HCT116 (cell line): ENCODE data around the gene VAV1. TPM values are rescaled to one million over a fixed set of nuclear protein-coding genes. Genes with fewer than 3 reads are reported as not detected.

Source experiments
- ATAC-seq: fragments of 200-7000 bp; cut with Tn5 transposase; 2 replicates; pipeline ENCODE4 v1.9.1; 2020; ENCODE audit warnings: mild to moderate bottlenecking, moderate library complexity
- BruUV-seq: library from RNA; stranded (reverse); fragments of 400-500 nt; replicated peaks from 2 replicates; lab custom pipeline; 2021; lab: Mats Ljungman, UMichigan
- CTCF ChIA-PET: fragments of 300-600 bp; sonication (Branson Sonifier 250); formaldehyde crosslinking; loops from one replicate; lab custom pipeline; 2021; ENCODE audit warnings: antibody characterized with exemption; lab: Charles Lee
- POLR2A ChIA-PET: fragments of 300-600, 350-600 bp; sonication (Branson Sonifier 250); formaldehyde crosslinking; loops from one replicate; lab custom pipeline; 2021; ENCODE audit warnings: antibody characterized with exemption; lab: Charles Lee
- RAD21 ChIA-PET, 2 experiments: fragments of 300-600 bp; sonication (Branson Sonifier 250); formaldehyde crosslinking; loops; one replicate each; lab custom pipeline; 2023; ENCODE audit warnings: low total read pairs in 2 of 2; ENCODE audit not compliant: uncharacterized antibody in 2 of 2, unreplicated experiment in 2 of 2, low non-redundant PET in 1 of 2; lab: Charles Lee
- DNase-seq: peaks from one replicate; pipeline ENCODE4 v3.0.0-alpha.2; 2010; ENCODE audit warnings: low read depth, low spot score
- H2AFZ ChIP-seq: fragments of 200-600 bp; shearing (Covaris generic), sonication (generic); 2 replicates; pipeline ENCODE4 v1.6.1; 2017; ENCODE audit warnings: low read depth, mixed run types, mixed read lengths, antibody characterized with exemption, low read length; ENCODE audit not compliant: poor library complexity, severe bottlenecking
- H3K27ac ChIP-seq: 2 replicates; pipeline ENCODE4 v1.5.1; 2012; ENCODE audit warnings: low read depth, low read length
- H3K27me3 ChIP-seq: fragments of 200-600 bp; sonication (generic); 2 replicates; pipeline ENCODE4 v1.6.1; 2016; ENCODE audit warnings: mixed run types, low read length, mixed read lengths; ENCODE audit not compliant: insufficient read depth
- H3K36me3 ChIP-seq, 2 experiments: fragments of 200-500 bp in 1 of 2; fragments of 200-600 bp in 1 of 2; sonication (Bioruptor generic) in 1 of 2; sonication (generic) in 1 of 2; 2 replicates each; pipeline versions ENCODE4 v1.5.1 to v1.6.1; 2014 to 2016; ENCODE audit warnings: low read length in 2 of 2, inconsistent platforms in 1 of 2, mixed read lengths in 1 of 2, mixed run types in 1 of 2; ENCODE audit not compliant: insufficient read depth in 2 of 2, control insufficient read depth in 1 of 2
- H3K4me1 ChIP-seq, 2 experiments: fragments of 200-600 bp in 1 of 2; sonication (generic) in 1 of 2; 2 replicates each; pipeline versions ENCODE4 v1.5.1 to v1.6.1; 2012 to 2017; ENCODE audit warnings: low read length in 2 of 2, inconsistent platforms in 1 of 2, mild to moderate bottlenecking in 1 of 2, mixed read lengths in 1 of 2, mixed run types in 1 of 2, moderate library complexity in 1 of 2; ENCODE audit not compliant: insufficient read depth in 2 of 2, control insufficient read depth in 1 of 2
- H3K4me2 ChIP-seq: fragments of 200-600 bp; sonication (generic); 2 replicates; pipeline ENCODE4 v1.6.1; 2017; ENCODE audit warnings: mixed run types, low read length, mixed read lengths
- H3K4me3 ChIP-seq, 2 experiments: fragments of 200-600 bp in 1 of 2; sonication (generic) in 1 of 2; replicated peaks in 1 of 2; 2 replicates each; pipeline ENCODE4 v1.5.1; 2011 to 2016; ENCODE audit warnings: low read length in 2 of 2, control low read depth in 1 of 2, low read depth in 1 of 2, mild to moderate bottlenecking in 1 of 2, mixed read lengths in 1 of 2, mixed run types in 1 of 2
- H3K79me2 ChIP-seq: fragments of 200-600 bp; sonication (generic); 2 replicates; pipeline ENCODE4 v1.6.1; 2017; ENCODE audit warnings: mild to moderate bottlenecking, mixed run types, low read length, moderate library complexity, mixed read lengths; ENCODE audit not compliant: insufficient read depth
- H3K9ac ChIP-seq: fragments of 200-600 bp; sonication (generic); 2 replicates; pipeline ENCODE4 v1.6.1; 2016; ENCODE audit warnings: low read length, mixed read lengths
- H3K9me2 ChIP-seq: fragments of 200-600 bp; sonication (generic), shearing (Covaris generic); 2 replicates; pipeline ENCODE4 v1.6.1; 2017; ENCODE audit warnings: mixed run types, mild to moderate bottlenecking, moderate library complexity; ENCODE audit not compliant: insufficient read depth
- H3K9me3 ChIP-seq, 2 experiments: fragments of 200-500 bp in 1 of 2; fragments of 200-600 bp in 1 of 2; sonication (Bioruptor generic) in 1 of 2; sonication (generic) in 1 of 2; 2 replicates each; pipeline ENCODE4 v1.6.1; 2014 to 2017; ENCODE audit warnings: low read length in 2 of 2, mixed read lengths in 2 of 2, inconsistent platforms in 1 of 2, low read depth in 1 of 2, mild to moderate bottlenecking in 1 of 2, mixed run types in 1 of 2, moderate library complexity in 1 of 2; ENCODE audit not compliant: control insufficient read depth in 1 of 2, insufficient read depth in 1 of 2
- H4K20me1 ChIP-seq: fragments of 200-600 bp; sonication (generic), shearing (Covaris generic); 2 replicates; pipeline ENCODE4 v1.6.1; 2017; ENCODE audit warnings: mixed run types, mild to moderate bottlenecking, moderate library complexity; ENCODE audit not compliant: insufficient read depth
- ATF3 ChIP-seq: IDR thresholded peaks from 2 replicates; pipeline ENCODE4 v1.6.1; 2012
- CEBPB ChIP-seq: IDR thresholded peaks from 2 replicates; pipeline ENCODE4 v1.6.1; 2012; ENCODE audit warnings: low read depth
- EGR1 ChIP-seq: IDR thresholded peaks from 2 replicates; pipeline ENCODE4 v1.6.1; 2012; ENCODE audit warnings: low read depth
- ELF1 ChIP-seq: IDR thresholded peaks from 2 replicates; pipeline ENCODE4 v1.6.1; 2012; ENCODE audit warnings: low read depth, borderline replicate concordance
- EZH2 ChIP-seq: fragments of 200-600 bp; sonication (generic); IDR thresholded peaks from 2 replicates; pipeline ENCODE4 v1.6.1; 2017; ENCODE audit warnings: antibody characterized with exemption, mixed run types
- EZH2phosphoT487 ChIP-seq: fragments of 200-600 bp; IDR thresholded peaks from 2 replicates; pipeline ENCODE4 v1.6.1; 2018; ENCODE audit warnings: antibody characterized with exemption, borderline replicate concordance
- JUND ChIP-seq: IDR thresholded peaks from 2 replicates; pipeline ENCODE4 v1.6.1; 2012
- POLR2A ChIP-seq: IDR thresholded peaks from 2 replicates; pipeline ENCODE4 v1.7.0; 2011; ENCODE audit warnings: borderline replicate concordance; ENCODE audit not compliant: insufficient read depth, insufficient read length; ENCODE audit errors: extremely low read depth
- POLR2AphosphoS5 ChIP-seq: IDR thresholded peaks from 2 replicates; pipeline ENCODE4 v1.6.1; 2011; ENCODE audit warnings: mild to moderate bottlenecking, low read depth, low read length, moderate library complexity
- RAD21 ChIP-seq: IDR thresholded peaks from 2 replicates; pipeline ENCODE4 v1.6.1; 2012; ENCODE audit warnings: low read depth, mild to moderate bottlenecking
- REST ChIP-seq: IDR thresholded peaks from 2 replicates; pipeline ENCODE4 v1.6.1; 2012; ENCODE audit warnings: low read depth
- SP1 ChIP-seq: IDR thresholded peaks from 2 replicates; pipeline ENCODE4 v1.6.1; 2012; ENCODE audit warnings: low read depth
- SRF ChIP-seq: IDR thresholded peaks from 2 replicates; pipeline ENCODE4 v1.6.1; 2012; ENCODE audit warnings: low read depth
- TCF7L2 ChIP-seq: IDR thresholded peaks from 2 replicates; pipeline ENCODE4 v1.7.0; 2011; ENCODE audit warnings: borderline replicate concordance, inconsistent platforms; ENCODE audit not compliant: insufficient read depth, insufficient read length; ENCODE audit errors: extremely low read depth
- ZFX ChIP-seq: fragments of 450-650 bp; IDR thresholded peaks from 2 replicates; pipeline ENCODE4 v1.6.1; 2017
- ZNF274 ChIP-seq: fragments of 200-500 bp; sonication (Bioruptor generic); IDR thresholded peaks from 2 replicates; pipeline ENCODE4 v1.6.1; 2014; ENCODE audit warnings: mild to moderate bottlenecking, low read depth, low read length, inconsistent platforms
- intact Hi-C: fragments of 100-400 bp; cut with micrococcal nuclease; formaldehyde crosslinking; loops from 2 replicates; pipeline ENCODE4 v1.10.0; 2022
- total RNA-seq: library from RNA; stranded (reverse); gene quantifications from one replicate; pipeline ENCODE4 v1.2.1, GENCODE V29; 2021; ENCODE audit not compliant: unreplicated experiment
- TF ChIP-seq, protein P1 (sequence below), 3 experiments: fragments of 200-600 bp in 1 of 3; sonication (generic) in 1 of 3; IDR thresholded peaks in 2 of 3; conservative IDR thresholded peaks in 1 of 3; 2 replicates each; pipeline ENCODE4 v1.5.1; 2012 to 2017; ENCODE audit warnings: low read depth in 2 of 3, low read length in 2 of 3, antibody characterized with exemption in 1 of 3, borderline replicate concordance in 1 of 3, control low read depth in 1 of 3, mild to moderate bottlenecking in 1 of 3, mixed read lengths in 1 of 3, mixed run types in 1 of 3, moderate library complexity in 1 of 3; ENCODE audit not compliant: insufficient read depth in 1 of 3
- TF ChIP-seq, protein P2 (sequence below): IDR thresholded peaks from 2 replicates; pipeline ENCODE4 v1.6.1; 2011; ENCODE audit warnings: mild to moderate bottlenecking, low read length, moderate library complexity; ENCODE audit not compliant: insufficient replicate concordance; ENCODE audit errors: extremely low read depth
- TF ChIP-seq, protein P3 (sequence below): IDR thresholded peaks from 2 replicates; pipeline ENCODE4 v1.6.1; 2012

The VAV1 gene
- total RNA-seq, 1 experiment from 2014 or later = 20.6 TPM

DNA sequence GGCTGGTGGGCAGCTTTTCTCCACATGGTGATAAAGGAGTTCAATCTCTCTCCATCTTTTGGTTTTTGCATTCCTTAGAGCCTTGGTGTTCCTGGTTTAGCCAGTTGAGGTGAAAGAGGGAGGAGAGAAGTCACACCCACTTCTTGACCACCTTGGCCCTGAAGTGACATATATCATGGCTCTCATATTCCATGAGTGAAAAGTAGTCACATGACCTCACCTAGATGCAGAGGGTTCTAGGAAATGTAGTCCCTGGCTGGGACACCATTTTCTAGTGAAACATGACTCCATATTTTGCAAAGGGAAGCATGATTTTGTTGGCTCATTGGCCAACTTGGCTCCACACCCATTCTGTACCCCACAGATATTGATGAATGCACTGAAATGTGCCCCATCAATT, 130.9 kb downstream of the VAV1 start (continued):
- no peak for TF ChIP-seq REST
- TF ChIP-seq TCF7L2 = no peak
- TF ChIP-seq ZNF274 = no peak
- no peak for TF ChIP-seq SP1
- no peak for TF ChIP-seq RAD21
- no peak for TF ChIP-seq EZH2

DNA sequence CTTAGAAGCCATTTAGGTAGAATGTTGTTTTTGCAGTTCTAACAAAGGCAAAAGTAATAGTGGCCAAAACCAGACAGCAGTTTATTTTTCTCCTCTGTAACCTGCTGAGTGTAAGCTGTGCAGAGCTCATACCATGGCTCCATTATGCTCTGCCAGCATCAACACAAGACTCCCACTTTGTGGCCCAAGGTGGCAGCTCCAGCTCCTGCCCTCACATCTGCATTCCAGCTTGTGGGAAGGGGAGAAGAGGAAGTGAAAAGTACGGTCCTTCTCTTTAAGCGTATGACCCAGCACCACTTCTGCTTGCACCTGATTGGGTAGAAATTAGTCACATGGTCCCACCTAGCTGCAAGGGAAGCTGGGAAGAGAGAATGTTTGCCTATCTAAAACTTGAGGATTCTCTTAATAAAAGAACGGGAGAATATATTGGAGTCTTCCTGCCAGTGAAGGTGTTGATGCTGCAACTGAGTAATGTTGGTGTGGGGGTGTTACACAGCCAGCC, 134.1 kb downstream of the VAV1 start:
- no peaks in the 10 kb centered on the region for H3K9me2 ChIP-seq
- RAD21 ChIA-PET = no interaction called here
- H2AFZ ChIP-seq = no peak overlapping the region
- no peaks in the 10 kb centered on the region for H4K20me1 ChIP-seq
- ATAC-seq = no peak
- no peaks in the 10 kb centered on the region for H3K79me2 ChIP-seq
- no peak overlapping the region for H3K27ac ChIP-seq
- no TSS peak for BruUV-seq
- POLR2A ChIA-PET = no interaction called here
- H3K9me3 ChIP-seq = peaks cover 4 to 6% of the 10 kb centered on the region in 2 experiments; a peak in 1 of 4 replicates
- no peaks in the 10 kb centered on the region for H3K27me3 ChIP-seq
- H3K36me3 ChIP-seq = no peaks in the 10 kb centered on the region
- no peaks in the 10 kb centered on the region for H3K4me1 ChIP-seq
- H3K4me3 ChIP-seq = no peak overlapping the region
- H3K9ac ChIP-seq = no peak overlapping the region
- CTCF ChIA-PET = no interaction called here
- no peak for DNase-seq
- intact Hi-C loops = no loop called here
- no peak overlapping the region for H3K4me2 ChIP-seq
- no peak for TF ChIP-seq POLR2A
- TF ChIP-seq, protein P1, sequence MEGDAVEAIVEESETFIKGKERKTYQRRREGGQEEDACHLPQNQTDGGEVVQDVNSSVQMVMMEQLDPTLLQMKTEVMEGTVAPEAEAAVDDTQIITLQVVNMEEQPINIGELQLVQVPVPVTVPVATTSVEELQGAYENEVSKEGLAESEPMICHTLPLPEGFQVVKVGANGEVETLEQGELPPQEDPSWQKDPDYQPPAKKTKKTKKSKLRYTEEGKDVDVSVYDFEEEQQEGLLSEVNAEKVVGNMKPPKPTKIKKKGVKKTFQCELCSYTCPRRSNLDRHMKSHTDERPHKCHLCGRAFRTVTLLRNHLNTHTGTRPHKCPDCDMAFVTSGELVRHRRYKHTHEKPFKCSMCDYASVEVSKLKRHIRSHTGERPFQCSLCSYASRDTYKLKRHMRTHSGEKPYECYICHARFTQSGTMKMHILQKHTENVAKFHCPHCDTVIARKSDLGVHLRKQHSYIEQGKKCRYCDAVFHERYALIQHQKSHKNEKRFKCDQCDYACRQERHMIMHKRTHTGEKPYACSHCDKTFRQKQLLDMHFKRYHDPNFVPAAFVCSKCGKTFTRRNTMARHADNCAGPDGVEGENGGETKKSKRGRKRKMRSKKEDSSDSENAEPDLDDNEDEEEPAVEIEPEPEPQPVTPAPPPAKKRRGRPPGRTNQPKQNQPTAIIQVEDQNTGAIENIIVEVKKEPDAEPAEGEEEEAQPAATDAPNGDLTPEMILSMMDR (IDR thresholded peaks at IDR 0.05 in 2 of 3, conservative IDR thresholded peaks at IDR 0.05 in 1 of 3; ENCODE audit: borderline replicate concordance in 1 of 3, insufficient read depth in 1 of 3, low read depth in 2 of 3, low read length in 2 of 3) = no peak
- TF ChIP-seq ELF1 = no peak
- no peak for TF ChIP-seq SP1
- TF ChIP-seq, protein P2, sequence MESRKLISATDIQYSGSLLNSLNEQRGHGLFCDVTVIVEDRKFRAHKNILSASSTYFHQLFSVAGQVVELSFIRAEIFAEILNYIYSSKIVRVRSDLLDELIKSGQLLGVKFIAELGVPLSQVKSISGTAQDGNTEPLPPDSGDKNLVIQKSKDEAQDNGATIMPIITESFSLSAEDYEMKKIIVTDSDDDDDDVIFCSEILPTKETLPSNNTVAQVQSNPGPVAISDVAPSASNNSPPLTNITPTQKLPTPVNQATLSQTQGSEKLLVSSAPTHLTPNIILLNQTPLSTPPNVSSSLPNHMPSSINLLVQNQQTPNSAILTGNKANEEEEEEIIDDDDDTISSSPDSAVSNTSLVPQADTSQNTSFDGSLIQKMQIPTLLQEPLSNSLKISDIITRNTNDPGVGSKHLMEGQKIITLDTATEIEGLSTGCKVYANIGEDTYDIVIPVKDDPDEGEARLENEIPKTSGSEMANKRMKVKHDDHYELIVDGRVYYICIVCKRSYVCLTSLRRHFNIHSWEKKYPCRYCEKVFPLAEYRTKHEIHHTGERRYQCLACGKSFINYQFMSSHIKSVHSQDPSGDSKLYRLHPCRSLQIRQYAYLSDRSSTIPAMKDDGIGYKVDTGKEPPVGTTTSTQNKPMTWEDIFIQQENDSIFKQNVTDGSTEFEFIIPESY = no peak
- TF ChIP-seq EZH2phosphoT487 = no peak
- no peak for TF ChIP-seq ATF3
- no peak for TF ChIP-seq ZFX
- TF ChIP-seq RAD21 = no peak
- TF ChIP-seq JUND = no peak
- TF ChIP-seq ZNF274 = no peak
- TF ChIP-seq POLR2AphosphoS5 = no peak
- no peak for TF ChIP-seq EGR1
- TF ChIP-seq SRF = no peak
- TF ChIP-seq CEBPB = no peak
- TF ChIP-seq, protein P3, sequence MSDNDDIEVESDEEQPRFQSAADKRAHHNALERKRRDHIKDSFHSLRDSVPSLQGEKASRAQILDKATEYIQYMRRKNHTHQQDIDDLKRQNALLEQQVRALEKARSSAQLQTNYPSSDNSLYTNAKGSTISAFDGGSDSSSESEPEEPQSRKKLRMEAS = no peak
